Mesendoderm (in vitro differentiated cells): ENCODE measurements around the gene PARD3B.

Experiments
- DNase-seq: peaks from one replicate; pipeline ENCODE4 v3.0.0; 2013
- H2AK5ac ChIP-seq: 2 replicates; pipeline ENCODE4 v1.6.1; 2013; ENCODE audit warnings: low read length, inconsistent platforms
- H2BK120ac ChIP-seq: 2 replicates; pipeline ENCODE4 v1.6.1; 2013; ENCODE audit warnings: low read depth, mild to moderate bottlenecking, low read length, moderate library complexity, mixed read lengths
- H2BK15ac ChIP-seq: replicated peaks from 2 replicates; pipeline ENCODE4 v1.6.1; 2013; ENCODE audit warnings: low read depth, mild to moderate bottlenecking, moderate library complexity
- H2BK5ac ChIP-seq: 2 replicates; pipeline ENCODE4 v1.6.1; 2013; ENCODE audit warnings: low read length, inconsistent platforms
- H3K18ac ChIP-seq: 2 replicates; pipeline ENCODE4 v1.6.1; 2013; ENCODE audit warnings: mild to moderate bottlenecking, low read length, mixed read lengths
- H3K23ac ChIP-seq: one replicate; pipeline ENCODE4 v1.6.1; 2013; ENCODE audit warnings: low read length
- H3K27ac ChIP-seq: 2 replicates; pipeline ENCODE4 v1.5.1; 2013; ENCODE audit warnings: low read depth, mild to moderate bottlenecking, inconsistent platforms, low read length, moderate library complexity
- H3K27me3 ChIP-seq: 2 replicates; pipeline ENCODE4 v1.6.1; 2013; ENCODE audit warnings: low read length, control low read depth, mild to moderate bottlenecking, inconsistent platforms; ENCODE audit not compliant: insufficient read depth, poor library complexity
- H3K36me3 ChIP-seq: 2 replicates; pipeline ENCODE4 v1.6.1; 2013; ENCODE audit warnings: low read length, inconsistent platforms; ENCODE audit not compliant: control insufficient read depth, insufficient read depth
- H3K4ac ChIP-seq: one replicate; pipeline ENCODE4 v1.6.1; 2013; ENCODE audit warnings: low read depth, mild to moderate bottlenecking, low read length, moderate library complexity
- H3K4me1 ChIP-seq: 2 replicates; pipeline ENCODE4 v1.6.1; 2013; ENCODE audit warnings: low read depth, low read length, inconsistent platforms; ENCODE audit not compliant: control insufficient read depth
- H3K4me2 ChIP-seq: 2 replicates; pipeline ENCODE4 v1.6.1; 2013; ENCODE audit warnings: low read length
- H3K4me3 ChIP-seq: 2 replicates; pipeline ENCODE4 v1.5.1; 2013; ENCODE audit warnings: mild to moderate bottlenecking, low read length
- H3K56ac ChIP-seq: one replicate; pipeline ENCODE4 v1.6.1; 2013; ENCODE audit warnings: low read length
- H3K79me1 ChIP-seq: 2 replicates; pipeline ENCODE4 v1.6.1; 2013; ENCODE audit warnings: low read length, inconsistent platforms
- H3K79me2 ChIP-seq: 2 replicates; pipeline ENCODE4 v1.6.1; 2013; ENCODE audit warnings: mild to moderate bottlenecking, low read length; ENCODE audit not compliant: control insufficient read depth, insufficient read depth
- H3K9ac ChIP-seq: 2 replicates; pipeline ENCODE4 v1.6.1; 2013; ENCODE audit warnings: low read length, inconsistent platforms
- H4K5ac ChIP-seq: one replicate; pipeline ENCODE4 v1.6.1; 2013; ENCODE audit warnings: low read length
- H4K8ac ChIP-seq: one replicate; pipeline ENCODE4 v1.6.1; 2013; ENCODE audit warnings: low read depth, mild to moderate bottlenecking, control low read depth, low read length, moderate library complexity
- WGBS: extraction: QIAGEN DNeasy Blood & Tissue Kit; methylation state at CpG from one replicate; pipeline ENCODE4 v1.1.7; 2013; ENCODE audit warnings: low lambda C conversion rate, missing lambda C conversion rate; ENCODE audit not compliant: insufficient coverage; ENCODE audit errors: extremely low coverage; 5-methylcytosine and 5-hydroxymethylcytosine counted together

PARD3B gene

GRCh38 chr2:205610437-205610836 is 1065.2 kb downstream of the PARD3B start:
- no peak overlapping the region for H3K56ac ChIP-seq
- no peak overlapping the region for H4K8ac ChIP-seq
- no peaks in the 10 kb centered on the region for H3K36me3 ChIP-seq
- no peak overlapping the region for H2AK5ac ChIP-seq
- H3K9ac ChIP-seq, result no peak overlapping the region
- H3K79me2 ChIP-seq, result no peaks in the 10 kb centered on the region
- H3K18ac ChIP-seq, result no peak overlapping the region
- H2BK120ac ChIP-seq, result no peak overlapping the region
- no peak overlapping the region for H3K27ac ChIP-seq
- no peak overlapping the region for H4K5ac ChIP-seq
- no peak overlapping the region for H2BK5ac ChIP-seq
- no peak overlapping the region for H2BK15ac ChIP-seq
- H3K23ac ChIP-seq, result no peak overlapping the region
- no CpG with 5 or more reads among the region's 1 CpG for WGBS
- H3K4ac ChIP-seq, result no peak overlapping the region
- no peak for DNase-seq
- no peak overlapping the region for H3K4me2 ChIP-seq
- H3K79me1 ChIP-seq, result no peaks in the 10 kb centered on the region
- H3K4me3 ChIP-seq, result no peak overlapping the region
- peaks cover 5% of the 10 kb centered on the region for H3K4me1 ChIP-seq
- no peaks in the 10 kb centered on the region for H3K27me3 ChIP-seq

- peak; percentile 41 for DNase-seq
- H4K5ac ChIP-seq, result no peak overlapping the region
- H3K4me2 ChIP-seq, result no peak overlapping the region
- H2BK15ac ChIP-seq, result no peak overlapping the region
- H4K8ac ChIP-seq, result no peak overlapping the region
- H3K4me3 ChIP-seq, result no peak overlapping the region
- H3K79me2 ChIP-seq, result no peaks in the 10 kb centered on the region
- H3K4ac ChIP-seq, result no peak overlapping the region
- H3K18ac ChIP-seq, result no peak overlapping the region
- no peaks in the 10 kb centered on the region for H3K36me3 ChIP-seq
- no peak overlapping the region for H3K56ac ChIP-seq
- no peak overlapping the region for H2AK5ac ChIP-seq
- H3K23ac ChIP-seq, result no peak overlapping the region
- no peaks in the 10 kb centered on the region for H3K27me3 ChIP-seq
- no peak overlapping the region for H2BK120ac ChIP-seq
- H2BK5ac ChIP-seq, result no peak overlapping the region
- H3K4me1 ChIP-seq, result peaks cover 7% of the 10 kb centered on the region
- H3K79me1 ChIP-seq, result no peaks in the 10 kb centered on the region
- no peak overlapping the region for H3K9ac ChIP-seq
- WGBS, result no CpG with 5 or more reads among the region's 4 CpGs
- no peak overlapping the region for H3K27ac ChIP-seq
These were observed 1067.4 kb downstream of the PARD3B start for GRCh38 chr2:205612636-205613035.

- Histone ChIP-seq H3K18ac (no peak overlapping the region), H3K4me2 (no peak overlapping the region), H2BK120ac (no peak overlapping the region), H4K5ac (no peak overlapping the region), H2AK5ac (no peak overlapping the region), H3K27ac (no peak overlapping the region), H3K79me2 (no peaks in the 10 kb centered on the region), H3K27me3 (no peaks in the 10 kb centered on the region), H3K4me1 (peaks cover 7% of the 10 kb centered on the region), H2BK15ac (no peak overlapping the region), H4K8ac (no peak overlapping the region), H3K4ac (no peak overlapping the region), H2BK5ac (no peak overlapping the region), H3K36me3 (no peaks in the 10 kb centered on the region), H3K9ac (no peak overlapping the region), H3K4me3 (no peak overlapping the region), H3K23ac (no peak overlapping the region), H3K79me1 (no peaks in the 10 kb centered on the region), H3K56ac (no peak overlapping the region)
- WGBS, result no CpG with 5 or more reads among the region's 3 CpGs
- DNase-seq, result no peak
These were observed 1068.8 kb downstream of the PARD3B start for GRCh38 chr2:205613970-205614559.

- Histone ChIP-seq H3K4me2 (no peak overlapping the region), H3K4me1 (peaks cover 6% of the 10 kb centered on the region), H3K27me3 (no peaks in the 10 kb centered on the region), H3K79me2 (no peaks in the 10 kb centered on the region), H3K27ac (no peak overlapping the region), H4K8ac (no peak overlapping the region), H3K9ac (no peak overlapping the region), H3K79me1 (no peaks in the 10 kb centered on the region), H2BK5ac (no peak overlapping the region), H4K5ac (no peak overlapping the region), H3K36me3 (no peaks in the 10 kb centered on the region), H2BK15ac (no peak overlapping the region), H3K4ac (no peak overlapping the region), H3K18ac (no peak overlapping the region), H3K4me3 (no peak overlapping the region), H3K23ac (no peak overlapping the region), H3K56ac (no peak overlapping the region), H2BK120ac (no peak overlapping the region), H2AK5ac (no peak overlapping the region)
- DNase-seq, result no peak
- WGBS, result no CpG with 5 or more reads among the region's 4 CpGs
These were observed 1069.7 kb downstream of the PARD3B start for GRCh38 chr2:205614965-205615364.

- no peaks in the 10 kb centered on the region for H3K79me1 ChIP-seq
- H2BK5ac ChIP-seq, result no peak overlapping the region
- no peak overlapping the region for H2AK5ac ChIP-seq
- H4K8ac ChIP-seq, result no peak overlapping the region
- H3K9ac ChIP-seq, result no peak overlapping the region
- H3K56ac ChIP-seq, result no peak overlapping the region
- H3K18ac ChIP-seq, result no peak overlapping the region
- no peak overlapping the region for H4K5ac ChIP-seq
- no peaks in the 10 kb centered on the region for H3K36me3 ChIP-seq
- no peak overlapping the region for H3K23ac ChIP-seq
- H3K4me2 ChIP-seq, result no peak overlapping the region
- H2BK15ac ChIP-seq, result no peak overlapping the region
- no peak overlapping the region for H3K4me3 ChIP-seq
- H3K27me3 ChIP-seq, result no peaks in the 10 kb centered on the region
- H3K4me1 ChIP-seq, result peaks cover 2% of the 10 kb centered on the region
- WGBS, result no CpG with 5 or more reads among the region's 2 CpGs
- H3K79me2 ChIP-seq, result no peaks in the 10 kb centered on the region
- DNase-seq, result no peak
- H3K4ac ChIP-seq, result no peak overlapping the region
- no peak overlapping the region for H3K27ac ChIP-seq
- no peak overlapping the region for H2BK120ac ChIP-seq
These were observed 1072.6 kb downstream of the PARD3B start for GRCh38 chr2:205617905-205618304.

- Histone ChIP-seq H3K4me2 (no peak overlapping the region), H2BK120ac (no peak overlapping the region), H2AK5ac (no peak overlapping the region), H3K79me1 (no peaks in the 10 kb centered on the region), H3K23ac (no peak overlapping the region), H3K79me2 (no peaks in the 10 kb centered on the region), H3K18ac (no peak overlapping the region), H3K27ac (no peak overlapping the region), H3K36me3 (no peaks in the 10 kb centered on the region), H3K56ac (no peak overlapping the region), H3K27me3 (no peaks in the 10 kb centered on the region), H3K4me1 (peaks cover 2% of the 10 kb centered on the region), H3K9ac (no peak overlapping the region), H2BK5ac (no peak overlapping the region), H2BK15ac (no peak overlapping the region), H3K4me3 (no peak overlapping the region), H3K4ac (no peak overlapping the region), H4K5ac (no peak overlapping the region), H4K8ac (no peak overlapping the region)
- no peak for DNase-seq
- WGBS, result no CpG with 5 or more reads among the region's 1 CpG
These were observed 1074.3 kb downstream of the PARD3B start for GRCh38 chr2:205619600-205619999.
